Superior temporal gyrus (tissue), 1 donor: ENCODE results near the gene CHRM2.

Source experiments
- DNase-seq: peaks from one replicate; pipeline ENCODE4 v3.0.0-alpha.2; 2016; ENCODE audit errors: extremely low spot score

Gene CHRM2

GRCh38 chr7:136894789-136895188 is 26.3 kb downstream of the CHRM2 start:
- no peak for DNase-seq

- DNase-seq = no peak
Measured at GRCh38 chr7:136897676-136898075, 29.2 kb downstream of the CHRM2 start.

- DNase-seq = no peak
Measured at GRCh38 chr7:136900005-136900404, 31.6 kb downstream of the CHRM2 start.

- DNase-seq = no peak
Measured at GRCh38 chr7:136910771-136911170, 42.3 kb downstream of the CHRM2 start.

- no peak for DNase-seq
Measured at GRCh38 chr7:136911344-136911743, 42.9 kb downstream of the CHRM2 start.

- DNase-seq = no peak
Measured at GRCh38 chr7:136912339-136912738, 43.9 kb downstream of the CHRM2 start.

GRCh38 chr7:136914016-136914415 is 45.6 kb downstream of the CHRM2 start:
- DNase-seq = no peak

GRCh38 chr7:136919820-136920219 is 51.4 kb downstream of the CHRM2 start:
- DNase-seq = no peak

- DNase-seq = no peak
Measured at GRCh38 chr7:136923111-136923667, 54.7 kb downstream of the CHRM2 start.

- DNase-seq = no peak
Measured at GRCh38 chr7:136925044-136925443, 56.6 kb downstream of the CHRM2 start.

GRCh38 chr7:136925556-136925955 is 57.1 kb downstream of the CHRM2 start:
- DNase-seq = no peak

GRCh38 chr7:136931169-136931867 is 62.9 kb downstream of the CHRM2 start:
- no peak for DNase-seq

GRCh38 chr7:136937436-136937835 is 69.0 kb downstream of the CHRM2 start:
- DNase-seq = no peak

GRCh38 chr7:136938476-136938875 is 70.0 kb downstream of the CHRM2 start:
- DNase-seq = no peak

- DNase-seq = no peak
Measured at GRCh38 chr7:136940122-136940521, 71.7 kb downstream of the CHRM2 start.

GRCh38 chr7:136940917-136941316 is 72.5 kb downstream of the CHRM2 start:
- DNase-seq = no peak

- DNase-seq = no peak
Measured at GRCh38 chr7:136941816-136942215, 73.4 kb downstream of the CHRM2 start.

GRCh38 chr7:136942401-136942800 is 73.9 kb downstream of the CHRM2 start:
- DNase-seq = no peak

GRCh38 chr7:136942994-136943393 is 74.5 kb downstream of the CHRM2 start:
- DNase-seq = no peak

- DNase-seq = no peak
Measured at GRCh38 chr7:136947347-136947746, 78.9 kb downstream of the CHRM2 start.

GRCh38 chr7:136950331-136950730 is 81.9 kb downstream of the CHRM2 start:
- no peak for DNase-seq

- no peak for DNase-seq
Measured at GRCh38 chr7:136953386-136953785, 84.9 kb downstream of the CHRM2 start.

GRCh38 chr7:136956232-136956631 is 87.8 kb downstream of the CHRM2 start:
- no peak for DNase-seq

GRCh38 chr7:136956671-136957070 is 88.2 kb downstream of the CHRM2 start:
- DNase-seq = no peak
